CD14-positive monocyte (primary cell): ENCODE results near the gene CCDC78. TPM values are rescaled to one million over a fixed set of nuclear protein-coding genes. Genes with fewer than 3 reads are reported as not detected.

ENCODE experiments used
- DNase-seq, 3 donors: peaks; one replicate each; pipeline ENCODE4 v3.0.0-alpha.2; 2011 to 2022
- H2AFZ ChIP-seq: 2 replicates; pipeline ENCODE4 v1.6.0; 2012; ENCODE audit warnings: mild to moderate bottlenecking, low read depth, low read length, inconsistent platforms; ENCODE audit not compliant: insufficient read depth, poor library complexity, severe bottlenecking
- H3K27ac ChIP-seq, 2 donors: 1 replicate in 1 of 2; 2 replicates in 1 of 2; pipeline ENCODE4 v1.5.1; 2012 to 2013; ENCODE audit warnings: low read length in 2 of 2, control low read depth in 1 of 2, inconsistent platforms in 1 of 2, low read depth in 1 of 2, mild to moderate bottlenecking in 1 of 2
- H3K27me3 ChIP-seq, 2 donors: one replicate each; pipeline versions ENCODE4 v1.6.0 to v1.6.1; 2011 to 2013; ENCODE audit warnings: low read length in 2 of 2; ENCODE audit not compliant: control insufficient read depth in 2 of 2, insufficient read depth in 2 of 2
- H3K36me3 ChIP-seq, 2 donors: replicated peaks in 1 of 2; 1 replicate in 1 of 2; 2 replicates in 1 of 2; pipeline versions ENCODE4 v1.5.1 to v1.6.1; 2012 to 2013; ENCODE audit warnings: low read length in 2 of 2, control low read depth in 1 of 2, inconsistent platforms in 1 of 2, mild to moderate bottlenecking in 1 of 2; ENCODE audit not compliant: insufficient read depth in 2 of 2, control insufficient read depth in 1 of 2
- H3K4me1 ChIP-seq, 2 donors: 1 replicate in 1 of 2; 2 replicates in 1 of 2; pipeline versions ENCODE4 v1.5.1 to v1.6.1; 2012 to 2013; ENCODE audit warnings: low read length in 2 of 2, control low read depth in 1 of 2, inconsistent platforms in 1 of 2, mild to moderate bottlenecking in 1 of 2, moderate library complexity in 1 of 2; ENCODE audit not compliant: insufficient read depth in 2 of 2, control insufficient read depth in 1 of 2
- H3K4me2 ChIP-seq: replicated peaks from 2 replicates; pipeline ENCODE3; 2012; ENCODE audit warnings: low read length, moderate library complexity, mild to moderate bottlenecking; ENCODE audit not compliant: poor library complexity, severe bottlenecking; ENCODE audit errors: extremely low read depth
- H3K4me3 ChIP-seq, 3 experiments: fragments of 200-600 bp in 1 of 3; sonication (generic) in 1 of 3; replicated peaks in 1 of 3; 1 replicate in 2 of 3; 2 replicates in 1 of 3; pipeline ENCODE4 v1.5.1; 2011 to 2013; ENCODE audit warnings: low read length in 3 of 3, mild to moderate bottlenecking in 3 of 3, control low read depth in 2 of 3, low read depth in 2 of 3, inconsistent platforms in 1 of 3, moderate library complexity in 1 of 3
- H3K79me2 ChIP-seq: 2 replicates; pipeline ENCODE4 v1.6.0; 2012; ENCODE audit warnings: mild to moderate bottlenecking, control low read depth, inconsistent platforms, low read length, moderate library complexity; ENCODE audit not compliant: insufficient read depth
- H3K9ac ChIP-seq: 2 replicates; pipeline ENCODE4 v1.6.0; 2017; ENCODE audit warnings: low read length, mild to moderate bottlenecking; ENCODE audit not compliant: insufficient read depth, poor library complexity, severe bottlenecking
- H3K9me3 ChIP-seq, 2 donors: replicated peaks in 1 of 2; 1 replicate in 1 of 2; 2 replicates in 1 of 2; pipeline versions ENCODE4 v1.5.1 to v1.6.1; 2012 to 2013; ENCODE audit warnings: low read length in 2 of 2, control low read depth in 1 of 2; ENCODE audit not compliant: control insufficient read depth in 1 of 2, insufficient read depth in 1 of 2
- H4K20me1 ChIP-seq: 2 replicates; pipeline ENCODE4 v1.6.0; 2012; ENCODE audit warnings: mild to moderate bottlenecking, low read length, control low read depth, moderate library complexity; ENCODE audit not compliant: insufficient read depth
- H3K27ac Mint-ChIP-seq, 7 donors: one replicate each; pipeline ENCODE4 v1.8.0; 2020; ENCODE audit warnings: mild to moderate bottlenecking in 7 of 7, mixed read lengths in 7 of 7, moderate library complexity in 6 of 7, inconsistent platforms in 2 of 7
- H3K27me3 Mint-ChIP-seq, 3 donors: one replicate each; pipeline ENCODE4 v1.8.0; 2021 to 2022; ENCODE audit warnings: low read depth in 3 of 3, mild to moderate bottlenecking in 3 of 3, mixed read lengths in 3 of 3, moderate library complexity in 3 of 3, inconsistent platforms in 1 of 3
- H3K36me3 Mint-ChIP-seq, 2 donors: one replicate each; pipeline ENCODE4 v1.8.0; 2020; ENCODE audit warnings: mixed read lengths in 2 of 2, inconsistent platforms in 1 of 2, mild to moderate bottlenecking in 1 of 2
- H3K4me1 Mint-ChIP-seq: one replicate; pipeline ENCODE4 v1.8.0; 2020; ENCODE audit warnings: mild to moderate bottlenecking, mixed read lengths
- H3K4me3 Mint-ChIP-seq, 2 donors: one replicate each; pipeline ENCODE4 v1.8.0; 2020; ENCODE audit warnings: mild to moderate bottlenecking in 2 of 2, mixed read lengths in 2 of 2, moderate library complexity in 1 of 2
- H3K9me3 Mint-ChIP-seq, 7 donors: one replicate each; pipeline ENCODE4 v1.8.0; 2020 to 2022; ENCODE audit warnings: mixed read lengths in 7 of 7, mild to moderate bottlenecking in 6 of 7, moderate library complexity in 6 of 7, inconsistent platforms in 2 of 7
- WGBS: methylation state at CpG from one replicate; pipeline ENCODE4 v1.1.5; 2013; ENCODE audit warnings: missing lambda C conversion rate; ENCODE audit not compliant: insufficient coverage; 5-methylcytosine and 5-hydroxymethylcytosine counted together
- intact Hi-C, 2 donors: fragments of 100-400 bp; cut with micrococcal nuclease; formaldehyde crosslinking; loops; one replicate each; pipeline versions ENCODE4 v1.15.0 to v1.15.1; 2023
- polyA plus RNA-seq, 3 donors: library from polyadenylated mRNA; depleted of rRNA in 1 of 3; unstranded in 2 of 3; stranded (reverse) in 1 of 3; fragments of 300-500 nt in 2 of 3; fragments of >200 nt in 1 of 3; fragmentation: Illumina TruSeq in 2 of 3; gene quantifications; 1 replicate in 2 of 3; 2 replicates in 1 of 3; pipeline ENCODE4 v1.2.3, GENCODE V29; 2012 to 2021
- TF ChIP-seq, protein P1 (sequence below): fragments of 200-600 bp; IDR thresholded peaks from one replicate; pipeline ENCODE4 v1.8.0; 2022; ENCODE audit warnings: antibody characterized with exemption, mild to moderate bottlenecking

CCDC78 gene
- polyA plus RNA-seq, 3 donors = 0.96 TPM; not detected in 2

DNA sequence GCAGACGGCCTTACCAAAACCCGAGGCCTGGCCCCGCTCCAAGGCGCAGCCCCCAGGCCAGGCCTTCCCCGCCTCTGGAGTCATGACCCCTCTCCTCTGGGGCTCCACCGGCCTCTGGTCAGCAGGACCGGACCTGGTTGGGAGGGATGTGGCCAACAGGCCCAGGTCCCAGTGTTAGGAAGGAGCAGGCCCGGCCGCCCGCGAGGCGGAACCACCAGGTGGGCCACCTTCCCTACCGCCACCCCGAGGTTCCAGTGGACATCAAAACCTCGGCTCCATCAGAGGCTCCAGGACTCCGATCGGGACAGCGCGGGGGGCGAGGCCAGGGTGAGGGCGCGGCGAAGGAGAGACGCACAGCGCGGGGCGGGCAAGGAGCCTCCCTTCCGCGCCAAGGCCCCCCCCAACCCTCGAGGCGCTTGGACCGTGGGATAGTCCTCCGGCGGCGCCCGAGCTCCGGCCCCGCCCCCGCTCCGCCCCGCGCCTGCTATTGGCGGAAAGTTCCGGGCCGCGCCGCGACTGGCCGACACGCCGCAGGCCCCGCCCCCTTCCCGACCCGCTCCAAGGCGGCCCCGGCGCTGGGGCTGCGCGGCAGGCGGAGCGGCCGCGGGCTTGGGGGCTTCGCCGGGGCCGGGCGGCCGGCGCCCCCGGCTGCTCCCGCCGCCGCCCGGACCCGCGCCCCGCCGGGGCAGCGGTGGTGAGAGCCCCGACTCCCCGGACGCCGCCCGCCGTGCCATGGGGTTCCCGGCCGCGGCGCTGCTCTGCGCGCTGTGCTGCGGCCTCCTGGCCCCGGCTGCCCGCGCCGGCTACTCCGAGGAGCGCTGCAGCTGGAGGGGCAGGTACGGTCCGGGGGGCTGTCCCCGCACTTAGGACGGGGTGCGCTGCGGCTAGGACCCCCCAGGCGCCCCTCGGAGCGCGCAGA is 11.4 kb downstream of the CCDC78 start, which contains the start of gene METRN:
Gene METRN (plus strand): TSS at position 561 of the 919 bp plus-strand sequence. CDS start 172 bp downstream, at position 733.
- TF ChIP-seq, protein P1, sequence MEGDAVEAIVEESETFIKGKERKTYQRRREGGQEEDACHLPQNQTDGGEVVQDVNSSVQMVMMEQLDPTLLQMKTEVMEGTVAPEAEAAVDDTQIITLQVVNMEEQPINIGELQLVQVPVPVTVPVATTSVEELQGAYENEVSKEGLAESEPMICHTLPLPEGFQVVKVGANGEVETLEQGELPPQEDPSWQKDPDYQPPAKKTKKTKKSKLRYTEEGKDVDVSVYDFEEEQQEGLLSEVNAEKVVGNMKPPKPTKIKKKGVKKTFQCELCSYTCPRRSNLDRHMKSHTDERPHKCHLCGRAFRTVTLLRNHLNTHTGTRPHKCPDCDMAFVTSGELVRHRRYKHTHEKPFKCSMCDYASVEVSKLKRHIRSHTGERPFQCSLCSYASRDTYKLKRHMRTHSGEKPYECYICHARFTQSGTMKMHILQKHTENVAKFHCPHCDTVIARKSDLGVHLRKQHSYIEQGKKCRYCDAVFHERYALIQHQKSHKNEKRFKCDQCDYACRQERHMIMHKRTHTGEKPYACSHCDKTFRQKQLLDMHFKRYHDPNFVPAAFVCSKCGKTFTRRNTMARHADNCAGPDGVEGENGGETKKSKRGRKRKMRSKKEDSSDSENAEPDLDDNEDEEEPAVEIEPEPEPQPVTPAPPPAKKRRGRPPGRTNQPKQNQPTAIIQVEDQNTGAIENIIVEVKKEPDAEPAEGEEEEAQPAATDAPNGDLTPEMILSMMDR = no peak
- Histone ChIP-seq H3K27ac (no peak within 1 kb of the TSS), H4K20me1 (no peaks in the 10 kb centered on the region), H3K4me2 (peak within 1 kb of the TSS; percentile 84), H3K27me3 (peaks cover 11 to 72% of the 10 kb centered on the region in 2 donors), H2AFZ (peak within 1 kb of the TSS; percentile 74), H3K4me1 (peaks cover 14 to 24% of the 10 kb centered on the region in 2 donors), H3K4me3 (peak within 1 kb of the TSS in 1 of 3 experiments; percentile 71), H3K36me3 (no peaks in the 10 kb centered on the region), H3K79me2 (no peaks in the 10 kb centered on the region), H3K9me3 (peaks cover 4 to 9% of the 10 kb centered on the region in 2 donors), H3K9ac (peak within 1 kb of the TSS; percentile 4)
- peaks cover 0 to 7% (median 0%) of the 10 kb centered on the region in 7 donors for H3K9me3 Mint-ChIP-seq
- intact Hi-C loops = no loop called here
- peaks cover 45 to 75% (median 59%) of the 10 kb centered on the region in 3 donors for H3K27me3 Mint-ChIP-seq
- H3K27ac Mint-ChIP-seq = no peak within 1 kb of the TSS
- peaks cover 9% of the 10 kb centered on the region for H3K4me1 Mint-ChIP-seq
- 4% methylated on average over 106 of the region's 108 CpGs for WGBS
- peak within 1 kb of the TSS; percentile 64 to 83 for H3K4me3 Mint-ChIP-seq
- DNase-seq = peak; percentile 76 to 83 (median 80)
- H3K36me3 Mint-ChIP-seq = peaks cover 0 to 3% of the 10 kb centered on the region in 2 donors

DNA sequence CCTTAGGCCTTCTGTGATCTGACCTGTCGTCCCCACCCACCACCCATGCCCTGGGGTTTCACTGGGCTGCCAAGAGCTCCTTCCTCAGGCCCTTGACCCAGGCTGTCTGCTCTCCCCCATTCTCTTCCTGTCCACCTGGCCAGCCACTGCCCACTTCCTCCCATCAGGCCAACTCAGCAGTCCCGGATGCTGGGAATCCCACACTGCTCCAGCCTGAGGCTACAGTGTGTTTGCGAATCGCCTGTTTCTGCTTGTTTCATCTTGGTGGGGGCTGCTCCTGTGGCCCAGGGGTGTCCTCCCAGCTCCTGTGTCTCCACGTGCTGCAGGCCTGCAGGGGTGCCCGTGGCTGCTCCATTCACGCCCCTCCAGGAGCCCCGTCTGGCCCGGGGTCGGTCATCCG is 12.2 kb downstream of the CCDC78 start:
- TF ChIP-seq, protein P1 = no peak

More for the DNA sequence above, 12.2 kb downstream of the CCDC78 start:
- peaks cover 0 to 7% (median 0%) of the 10 kb centered on the region in 7 donors for H3K9me3 Mint-ChIP-seq
- H2AFZ ChIP-seq = no peak overlapping the region
- H3K79me2 ChIP-seq = no peaks in the 10 kb centered on the region
- H3K4me1 ChIP-seq = peaks cover 12 to 22% of the 10 kb centered on the region in 2 donors
- no peaks in the 10 kb centered on the region for H4K20me1 ChIP-seq
- H3K4me2 ChIP-seq = no peak overlapping the region
- H3K27me3 ChIP-seq = peaks cover 11 to 72% of the 10 kb centered on the region in 2 donors
- intact Hi-C loops = no loop called here
- H3K9ac ChIP-seq = no peak overlapping the region
- DNase-seq = no peak
- peak overlapping the region in 1 of 2 donors; percentile 67 for H3K4me3 Mint-ChIP-seq
- H3K36me3 Mint-ChIP-seq = peaks cover 0 to 3% of the 10 kb centered on the region in 2 donors
- H3K27ac ChIP-seq = no peak overlapping the region
- no peaks in the 10 kb centered on the region for H3K36me3 ChIP-seq
- peaks cover 43 to 75% (median 58%) of the 10 kb centered on the region in 3 donors for H3K27me3 Mint-ChIP-seq
- 55% methylated on average over 11 of the region's 11 CpGs for WGBS
- peaks cover 8% of the 10 kb centered on the region for H3K4me1 Mint-ChIP-seq
- H3K4me3 ChIP-seq = no peak overlapping the region
- peaks cover 4 to 9% of the 10 kb centered on the region in 2 donors for H3K9me3 ChIP-seq
- H3K27ac Mint-ChIP-seq = no peak overlapping the region
